Nephron (organoid): Measurements from ENCODE around the gene PLPP1.

Source experiments
- H3K27ac Mint-ChIP-seq, 3 experiments: 2 replicates each; pipeline ENCODE4 v1.8.0; 2020; ENCODE audit warnings: mixed read lengths in 3 of 3, mild to moderate bottlenecking in 2 of 3, moderate library complexity in 1 of 3
- H3K27me3 Mint-ChIP-seq: 2 replicates; pipeline ENCODE4 v1.8.0; 2021; ENCODE audit warnings: low read depth, mild to moderate bottlenecking, moderate library complexity, mixed read lengths
- H3K36me3 Mint-ChIP-seq: 2 replicates; pipeline ENCODE4 v1.8.0; 2020; ENCODE audit warnings: low read depth, mixed read lengths
- H3K4me1 Mint-ChIP-seq: 2 replicates; pipeline ENCODE4 v1.8.0; 2020; ENCODE audit warnings: mixed read lengths
- H3K4me3 Mint-ChIP-seq, 3 experiments: 2 replicates each; pipeline ENCODE4 v1.8.0; 2020; ENCODE audit warnings: mild to moderate bottlenecking in 3 of 3, mixed read lengths in 3 of 3, moderate library complexity in 2 of 3
- H3K9me3 Mint-ChIP-seq: 2 replicates; pipeline ENCODE4 v1.8.0; 2020; ENCODE audit warnings: mixed read lengths
- TF ChIP-seq, protein P1 (sequence below), 3 experiments: fragments of 200-600 bp; sonication (generic); IDR thresholded peaks; one replicate each; pipeline ENCODE4 v1.5.0; 2021; ENCODE audit warnings: antibody characterized with exemption in 3 of 3; ENCODE audit not compliant: unreplicated experiment in 3 of 3

Gene PLPP1

DNA sequence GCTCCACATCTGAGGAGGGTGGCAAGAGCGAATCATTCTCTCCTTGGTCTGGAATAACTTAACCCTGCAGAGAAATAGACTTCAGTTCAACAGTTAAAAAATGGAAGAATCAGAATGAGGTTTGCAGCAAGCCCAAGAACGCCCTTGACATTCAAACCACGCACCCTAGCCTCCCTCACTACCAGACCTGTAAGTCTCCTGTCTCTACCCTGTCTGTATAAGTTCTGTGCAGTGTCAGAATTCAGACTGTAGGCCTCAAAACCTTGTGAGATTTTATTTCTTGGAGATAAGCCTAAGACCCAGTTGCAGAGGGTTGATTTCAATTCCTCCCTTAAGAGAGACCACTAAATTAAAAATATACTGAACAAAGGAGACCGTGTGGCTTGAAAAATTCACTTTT is 35.8 kb upstream of the PLPP1 start:
- TF ChIP-seq, protein P1, sequence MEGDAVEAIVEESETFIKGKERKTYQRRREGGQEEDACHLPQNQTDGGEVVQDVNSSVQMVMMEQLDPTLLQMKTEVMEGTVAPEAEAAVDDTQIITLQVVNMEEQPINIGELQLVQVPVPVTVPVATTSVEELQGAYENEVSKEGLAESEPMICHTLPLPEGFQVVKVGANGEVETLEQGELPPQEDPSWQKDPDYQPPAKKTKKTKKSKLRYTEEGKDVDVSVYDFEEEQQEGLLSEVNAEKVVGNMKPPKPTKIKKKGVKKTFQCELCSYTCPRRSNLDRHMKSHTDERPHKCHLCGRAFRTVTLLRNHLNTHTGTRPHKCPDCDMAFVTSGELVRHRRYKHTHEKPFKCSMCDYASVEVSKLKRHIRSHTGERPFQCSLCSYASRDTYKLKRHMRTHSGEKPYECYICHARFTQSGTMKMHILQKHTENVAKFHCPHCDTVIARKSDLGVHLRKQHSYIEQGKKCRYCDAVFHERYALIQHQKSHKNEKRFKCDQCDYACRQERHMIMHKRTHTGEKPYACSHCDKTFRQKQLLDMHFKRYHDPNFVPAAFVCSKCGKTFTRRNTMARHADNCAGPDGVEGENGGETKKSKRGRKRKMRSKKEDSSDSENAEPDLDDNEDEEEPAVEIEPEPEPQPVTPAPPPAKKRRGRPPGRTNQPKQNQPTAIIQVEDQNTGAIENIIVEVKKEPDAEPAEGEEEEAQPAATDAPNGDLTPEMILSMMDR (IDR thresholded peaks at IDR 0.05; ENCODE audit: unreplicated experiment in 3 of 3): no peak
- Mint-ChIP-seq H3K27me3 (no peaks in the 10 kb centered on the region), H3K4me3 (no peak overlapping the region), H3K27ac (peak overlapping the region; percentile 18 to 89 (median 88)), H3K36me3 (no peaks in the 10 kb centered on the region), H3K4me1 (peaks cover 28% of the 10 kb centered on the region), H3K9me3 (no peaks in the 10 kb centered on the region)

DNA sequence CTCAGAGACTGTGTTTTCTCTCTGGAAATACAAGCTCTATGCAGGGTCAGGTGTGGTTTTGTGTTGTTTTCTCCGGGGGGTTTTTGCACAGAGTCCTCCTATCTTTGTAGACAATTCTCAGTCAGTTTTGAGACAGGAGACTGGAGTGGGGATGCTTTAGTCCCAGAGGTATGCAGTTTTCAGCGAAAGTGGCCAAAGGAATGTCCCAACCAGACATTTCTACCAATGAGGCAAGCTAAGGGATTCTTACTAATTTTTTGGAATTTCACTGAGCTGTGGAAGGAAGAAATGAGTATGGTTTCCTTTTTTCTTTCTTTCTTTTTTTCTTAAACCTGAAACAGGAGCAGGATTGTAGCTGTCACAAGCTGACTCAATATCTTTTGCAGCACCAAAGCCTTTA is 35.3 kb upstream of the PLPP1 start:
- TF ChIP-seq, protein P1 (IDR thresholded peaks at IDR 0.05; ENCODE audit: unreplicated experiment in 3 of 3): no peak
- no peaks in the 10 kb centered on the region for H3K9me3 Mint-ChIP-seq

DNA sequence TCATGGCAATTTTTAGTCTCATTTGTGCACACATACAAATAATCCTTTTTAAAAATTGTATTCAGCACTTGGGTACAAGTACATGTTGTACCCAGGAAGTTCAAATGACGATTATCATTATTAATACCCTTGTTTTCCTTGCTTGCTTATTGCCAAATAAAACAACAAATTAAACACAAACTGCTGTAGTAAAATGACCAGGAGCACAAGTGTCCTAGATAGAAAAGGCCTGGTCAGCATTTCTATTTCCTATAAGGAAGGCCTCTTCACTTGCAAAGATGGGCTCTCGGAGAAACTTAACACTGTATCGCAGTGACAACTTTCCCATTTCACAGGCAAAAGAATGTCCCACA is 34.7 kb upstream of the PLPP1 start:
- no peaks in the 10 kb centered on the region for H3K36me3 Mint-ChIP-seq
- peaks cover 28% of the 10 kb centered on the region for H3K4me1 Mint-ChIP-seq
- TF ChIP-seq, protein P1 (IDR thresholded peaks at IDR 0.05; ENCODE audit: unreplicated experiment in 3 of 3): no peak
- peak overlapping the region in 2 of 3 experiments; percentile 88 to 89 for H3K27ac Mint-ChIP-seq
- no peaks in the 10 kb centered on the region for H3K27me3 Mint-ChIP-seq
- H3K4me3 Mint-ChIP-seq: no peak overlapping the region
- no peaks in the 10 kb centered on the region for H3K9me3 Mint-ChIP-seq

More for the DNA sequence above, 35.3 kb upstream of the PLPP1 start:
- no peak overlapping the region for H3K4me3 Mint-ChIP-seq
- H3K36me3 Mint-ChIP-seq: no peaks in the 10 kb centered on the region
- peaks cover 28% of the 10 kb centered on the region for H3K4me1 Mint-ChIP-seq
- peak overlapping the region in 2 of 3 experiments; percentile 88 to 89 for H3K27ac Mint-ChIP-seq
- H3K27me3 Mint-ChIP-seq: no peaks in the 10 kb centered on the region

DNA sequence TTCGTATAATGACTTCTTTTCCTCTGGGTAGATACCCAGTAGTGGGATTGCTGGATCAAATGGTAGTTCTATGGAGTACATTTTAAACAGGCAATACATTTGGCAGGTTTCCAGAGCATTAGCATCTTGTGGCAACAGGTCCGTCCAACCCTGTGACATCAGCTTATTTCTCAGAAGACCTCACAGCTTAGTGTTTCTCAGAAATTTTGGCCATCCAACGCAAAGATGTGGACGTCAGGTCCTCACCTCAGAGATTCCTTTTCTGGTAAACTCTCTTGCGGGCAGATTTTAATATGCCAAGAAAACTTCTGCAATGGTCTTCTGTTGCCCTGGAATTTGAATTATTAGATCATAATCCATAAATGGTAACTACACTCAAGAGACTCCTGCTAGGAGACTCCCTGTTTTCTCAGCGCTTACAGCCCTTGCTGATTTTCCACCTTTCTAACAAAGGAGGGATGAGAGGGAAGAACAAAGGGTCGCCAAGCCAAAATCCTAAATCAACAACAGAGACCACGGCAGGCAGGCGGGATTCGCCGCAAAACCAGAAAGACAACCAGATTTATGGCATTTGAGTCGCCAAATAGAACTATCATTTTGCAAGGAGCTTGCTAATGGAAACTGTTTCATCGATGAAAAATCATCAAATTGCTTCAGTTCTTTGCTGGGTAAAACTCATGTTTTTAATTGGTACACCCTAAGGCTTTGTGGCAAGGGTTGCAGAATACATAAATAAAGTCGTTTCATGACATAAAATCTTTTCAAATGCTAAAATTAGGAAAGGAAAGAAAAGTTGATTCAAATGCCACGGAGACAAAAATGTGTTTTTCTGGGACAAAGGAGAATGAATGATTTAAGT is 34.1 kb upstream of the PLPP1 start:
- Mint-ChIP-seq H3K9me3 (no peaks in the 10 kb centered on the region), H3K4me3 (peak overlapping the region in 2 of 3 experiments; percentile 45 to 53), H3K36me3 (no peaks in the 10 kb centered on the region), H3K4me1 (peaks cover 28% of the 10 kb centered on the region), H3K27ac (peak overlapping the region; percentile 53 to 89 (median 88)), H3K27me3 (no peaks in the 10 kb centered on the region)
- TF ChIP-seq, protein P1 (IDR thresholded peaks at IDR 0.05; ENCODE audit: unreplicated experiment in 3 of 3): no peak

DNA sequence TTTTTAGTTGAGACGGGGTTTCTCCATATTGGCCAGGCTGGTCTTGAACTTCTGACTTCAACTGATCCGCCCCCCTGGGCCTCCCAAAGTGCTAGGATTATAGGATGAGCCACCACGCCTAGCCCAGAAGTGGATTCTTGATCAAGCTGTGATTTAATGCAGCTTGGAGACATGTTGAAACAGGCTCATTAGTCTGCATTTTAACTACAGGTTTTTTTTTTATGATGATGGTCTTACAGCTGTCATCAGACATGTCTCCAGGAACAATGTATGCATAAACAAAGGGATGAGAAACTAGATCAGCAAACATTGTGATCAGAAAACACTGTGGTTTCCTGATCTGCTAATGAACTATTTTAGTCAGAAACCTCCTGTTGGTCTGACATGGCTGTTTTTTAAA is 30.0 kb upstream of the PLPP1 start:
- H3K27me3 Mint-ChIP-seq: no peaks in the 10 kb centered on the region
- H3K4me3 Mint-ChIP-seq: no peak overlapping the region
- peaks cover 11% of the 10 kb centered on the region for H3K4me1 Mint-ChIP-seq
- H3K9me3 Mint-ChIP-seq: no peaks in the 10 kb centered on the region
- H3K27ac Mint-ChIP-seq: no peak overlapping the region
- TF ChIP-seq, protein P1 (IDR thresholded peaks at IDR 0.05; ENCODE audit: unreplicated experiment in 3 of 3): no peak
- H3K36me3 Mint-ChIP-seq: no peaks in the 10 kb centered on the region

DNA sequence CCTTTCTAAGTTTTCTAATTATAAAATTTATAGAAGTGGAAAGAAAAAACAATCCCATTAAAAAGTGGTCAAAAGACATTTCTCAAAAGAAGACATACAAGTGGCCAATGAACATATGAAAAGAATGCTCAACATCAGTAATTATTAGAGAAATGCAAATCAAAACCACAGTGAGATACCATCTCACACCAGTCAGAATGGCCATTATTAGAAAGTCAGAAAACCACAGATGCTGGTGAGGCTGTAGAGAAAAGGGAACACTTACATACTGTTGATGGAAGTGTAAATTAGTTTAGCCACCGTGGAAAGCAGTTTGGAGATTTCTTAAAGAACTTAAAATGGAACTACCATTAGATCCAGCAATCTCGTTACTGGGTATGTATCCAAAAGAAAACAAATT is 23.7 kb upstream of the PLPP1 start:
- Mint-ChIP-seq H3K9me3 (no peaks in the 10 kb centered on the region), H3K27me3 (no peaks in the 10 kb centered on the region), H3K27ac (no peak overlapping the region), H3K36me3 (no peaks in the 10 kb centered on the region), H3K4me1 (peaks cover 22% of the 10 kb centered on the region), H3K4me3 (no peak overlapping the region)
- TF ChIP-seq, protein P1 (IDR thresholded peaks at IDR 0.05; ENCODE audit: unreplicated experiment in 3 of 3): no peak
